Activated T-helper 1 cell treated with Interleukin-2 at 50 U/mL for 16 hours (primary cell): ENCODE measurements around the gene GTF3C6.
"Not testable (repeated sequence)": the region's sequence is repeated elsewhere in the genome, so short reads cannot be mapped to it uniquely, and the experiment has no call there.

Source experiments
- DNase-seq: peaks from one replicate; pipeline ENCODE4 v3.0.0-alpha.2; 2020; ENCODE audit warnings: low read depth

GTF3C6 gene, protein sequence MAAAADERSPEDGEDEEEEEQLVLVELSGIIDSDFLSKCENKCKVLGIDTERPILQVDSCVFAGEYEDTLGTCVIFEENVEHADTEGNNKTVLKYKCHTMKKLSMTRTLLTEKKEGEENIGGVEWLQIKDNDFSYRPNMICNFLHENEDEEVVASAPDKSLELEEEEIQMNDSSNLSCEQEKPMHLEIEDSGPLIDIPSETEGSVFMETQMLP

GRCh38 chr6:110958329-110959192, at the start of gene GTF3C6:
TSS of gene GTF3C6 (plus strand) at chr6:110958706. CDS start at chr6:110958770, 64 bp downstream.
- peak; percentile 86 for DNase-seq

DNA sequence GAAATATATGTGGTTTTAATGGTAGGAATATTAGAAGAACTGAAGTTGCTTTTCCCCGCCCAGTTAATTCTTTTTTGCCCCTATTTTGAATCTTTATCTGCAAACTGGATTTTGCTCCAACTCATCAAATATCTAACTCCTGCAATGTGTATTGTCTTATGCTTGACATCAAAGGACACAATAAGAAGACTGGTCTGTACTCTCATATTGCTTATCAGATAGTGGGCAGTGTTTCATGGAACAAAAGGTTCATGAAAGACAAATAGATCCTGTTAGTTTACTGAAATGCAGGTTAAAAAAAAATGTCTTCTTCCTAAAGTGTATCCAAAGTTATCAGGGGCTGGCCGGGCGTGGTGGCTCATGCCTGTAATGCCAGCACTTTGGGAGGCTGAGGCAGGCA, 27.7 kb upstream of the GTF3C6 start:
- DNase-seq, result no peak

GRCh38 chr6:110933912-110934311, 24.6 kb upstream of the GTF3C6 start:
- no peak for DNase-seq

GRCh38 chr6:110934381-110934898, 24.1 kb upstream of the GTF3C6 start:
- DNase-seq, result no peak

DNA sequence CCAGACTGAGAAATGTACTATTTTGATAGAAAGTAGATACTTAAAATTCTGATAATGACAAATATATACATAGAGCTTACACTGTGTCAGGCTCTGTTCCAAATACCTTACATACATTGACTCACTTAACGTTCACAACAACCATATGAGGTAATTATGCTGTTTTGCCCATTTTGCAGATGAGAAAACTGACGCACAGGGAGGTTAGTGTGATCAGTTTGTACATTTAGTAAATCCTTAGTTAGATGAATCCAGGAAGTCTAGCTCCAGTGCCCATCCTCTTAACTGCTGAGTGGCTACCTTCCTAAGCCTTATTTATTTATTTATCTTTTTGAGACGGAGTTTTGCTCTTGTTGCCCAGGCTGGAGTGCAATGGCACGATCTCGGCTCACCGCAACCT, 23.3 kb upstream of the GTF3C6 start:
- no peak for DNase-seq

DNA sequence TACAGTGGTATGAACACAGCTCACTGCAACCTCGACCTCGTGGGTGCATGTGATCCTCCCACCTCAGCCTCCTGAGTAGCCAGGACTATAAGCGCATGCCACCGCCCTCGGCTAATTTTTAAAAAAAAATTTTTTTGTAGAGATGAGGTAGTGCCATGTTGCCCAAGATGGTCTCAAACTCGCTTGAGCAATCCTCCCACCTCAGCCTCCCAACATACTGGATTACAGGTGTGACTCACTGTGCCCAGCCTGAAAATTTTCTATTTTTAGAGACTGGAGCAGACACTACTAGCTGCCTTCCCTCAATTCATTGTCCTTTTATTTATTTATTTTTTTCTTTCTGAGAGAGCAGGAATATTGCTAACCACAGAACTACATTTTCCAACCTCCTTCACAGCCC, 20.3 kb upstream of the GTF3C6 start:
- DNase-seq, result no peak

- no peak for DNase-seq
Measured at GRCh38 chr6:110939429-110940200, 18.9 kb upstream of the GTF3C6 start.

GRCh38 chr6:110944681-110945151, 13.8 kb upstream of the GTF3C6 start:
- DNase-seq, result no peak

- DNase-seq, result no peak
Measured at GRCh38 chr6:110946498-110946897, 12.0 kb upstream of the GTF3C6 start.

GRCh38 chr6:110949679-110950285, 8.7 kb upstream of the GTF3C6 start:
- no peak for DNase-seq

DNA sequence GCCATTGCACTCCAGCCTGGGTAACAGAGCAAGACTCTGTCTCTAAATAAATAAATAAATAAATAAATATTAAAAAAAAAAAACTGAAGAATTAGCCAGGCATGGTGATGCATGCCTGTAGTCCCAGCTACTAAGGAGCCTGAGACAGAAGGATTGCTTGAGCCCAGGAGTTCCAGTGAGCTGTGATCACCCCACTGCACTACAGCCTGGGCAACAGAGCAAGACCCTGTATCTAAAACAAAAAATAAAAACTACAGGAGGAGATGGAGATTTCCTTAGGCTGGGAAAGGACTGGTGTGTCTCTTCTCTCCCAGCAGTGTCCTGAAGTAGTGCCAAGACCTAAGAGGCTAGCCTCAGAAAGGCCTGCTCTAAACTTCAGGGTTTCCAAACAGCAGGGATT, 8.1 kb upstream of the GTF3C6 start:
- no peak for DNase-seq

DNA sequence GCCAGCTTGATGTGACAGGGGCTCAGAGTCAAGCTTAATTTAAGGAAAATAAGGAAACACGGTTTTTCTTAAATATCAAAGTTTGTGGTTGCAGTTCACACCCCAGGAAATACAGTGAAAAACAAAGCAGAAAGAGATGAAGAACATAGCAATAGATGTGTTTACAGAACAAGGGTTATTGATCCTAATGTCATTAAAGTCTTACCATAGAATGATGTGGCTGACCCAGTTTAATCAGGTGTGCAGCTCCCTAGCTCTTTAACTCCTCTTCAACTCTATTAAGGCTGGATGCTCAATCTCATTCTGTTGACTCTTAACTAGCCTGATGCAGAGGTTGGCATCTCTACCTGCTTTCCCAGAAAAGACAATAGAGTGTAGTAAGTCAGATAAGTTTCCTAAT, 7.5 kb upstream of the GTF3C6 start:
- DNase-seq, result no peak

DNA sequence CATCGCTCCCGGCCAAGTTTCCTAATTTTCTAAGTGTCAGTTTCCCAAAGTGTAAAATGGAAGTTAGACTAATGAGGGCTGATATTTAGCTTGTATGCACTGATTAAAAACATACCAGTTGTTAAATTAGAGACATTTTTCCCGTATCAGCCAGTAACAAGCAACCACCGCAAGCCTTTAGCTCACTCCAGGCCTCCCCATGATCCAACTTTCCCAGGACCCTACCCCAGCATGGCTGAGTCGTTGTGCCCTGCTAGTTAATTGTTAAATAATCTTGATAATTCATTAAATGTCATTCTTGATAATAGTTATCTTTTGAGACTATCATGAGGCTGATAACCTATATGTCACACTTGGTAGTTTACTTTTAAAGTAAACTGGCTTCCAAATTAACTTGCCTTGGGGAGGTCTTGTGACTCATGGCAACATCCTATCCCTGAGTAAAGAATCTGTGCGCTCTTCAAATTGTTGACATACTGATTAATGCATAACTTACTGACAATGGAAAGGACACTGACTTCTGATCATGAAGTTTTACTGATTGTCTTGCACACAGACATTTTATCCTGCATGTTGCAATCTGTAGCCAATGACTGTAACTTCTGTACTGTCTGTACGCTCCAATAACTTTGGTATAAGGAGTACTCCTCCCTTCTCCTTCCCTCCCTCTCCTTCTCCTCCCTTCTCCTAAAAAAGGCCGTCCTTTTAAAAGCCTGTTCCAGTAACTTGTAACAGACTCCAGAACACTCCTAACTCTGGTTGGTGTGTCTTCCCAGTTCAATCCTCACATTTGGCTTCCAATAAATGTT, 6.3 kb upstream of the GTF3C6 start:
- no peak for DNase-seq

DNA sequence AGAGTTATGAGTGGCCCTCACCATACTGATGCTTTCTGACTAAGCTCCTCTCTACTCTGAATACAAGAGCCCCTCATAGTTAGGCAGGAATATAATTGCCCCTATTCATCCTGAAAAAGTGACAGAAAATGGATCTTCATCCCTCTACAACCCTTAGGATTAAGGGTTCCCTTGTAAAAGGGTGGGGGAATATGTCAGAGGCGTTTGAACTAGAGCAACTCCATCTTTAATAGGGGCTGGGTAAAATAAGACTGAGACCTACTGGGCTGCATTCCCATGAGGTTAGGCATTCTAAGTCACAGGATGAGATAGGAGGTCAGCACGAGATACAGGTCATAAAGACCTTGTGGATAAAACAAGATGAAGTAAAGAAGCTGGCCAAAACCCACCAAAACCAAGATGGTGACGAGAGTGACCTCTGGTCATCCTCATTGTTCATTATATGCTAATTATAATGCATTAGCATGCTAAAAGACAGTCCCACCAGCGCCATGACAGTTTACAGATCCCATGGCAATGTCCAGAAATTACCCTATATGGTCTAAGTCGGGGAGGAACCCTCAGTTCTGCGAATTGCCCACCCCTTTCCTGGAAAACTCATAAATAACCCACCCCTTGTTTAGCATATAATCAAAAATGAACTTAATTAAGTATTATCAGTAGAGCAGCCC, 4.7 kb upstream of the GTF3C6 start:
- no peak for DNase-seq

- no peak for DNase-seq
Measured at GRCh38 chr6:110960014-110960390, 1.5 kb downstream of the GTF3C6 start.

- DNase-seq, result not testable (repeated sequence)
Measured at GRCh38 chr6:110962636-110963035, 4.1 kb downstream of the GTF3C6 start.

GRCh38 chr6:110965629-110966229, 7.2 kb downstream of the GTF3C6 start:
- no peak for DNase-seq

GRCh38 chr6:110968661-110969060, 10.2 kb downstream of the GTF3C6 start:
- DNase-seq, result not testable (repeated sequence)

GRCh38 chr6:110971468-110971867, 13.0 kb downstream of the GTF3C6 start:
- no peak for DNase-seq

- DNase-seq, result no peak
Measured at GRCh38 chr6:110976575-110976974, 18.1 kb downstream of the GTF3C6 start.
